K562 (cell line): ENCODE data around the gene BCL2L13. TPM values are rescaled to one million over a fixed set of nuclear protein-coding genes. Genes with fewer than 3 reads are reported as not detected.

Source experiments
- FOXJ2 ChIP-seq: fragments of 200-800 bp; sonication (Bioruptor generic); IDR thresholded peaks from 2 replicates; pipeline ENCODE4 v1.6.1; 2016; ENCODE audit warnings: missing genetic modification characterization, missing compliant biosample characterization
- JUND ChIP-seq, 2 experiments: IDR thresholded peaks; 2 replicates in 1 of 2; 3 replicates in 1 of 2; pipeline ENCODE4 v1.6.1; 2011; ENCODE audit warnings: borderline replicate concordance in 2 of 2, low read depth in 2 of 2, low read length in 2 of 2, improper control_type of control experiment in 1 of 2, missing biosample characterization in 1 of 2, missing genetic modification characterization in 1 of 2, missing genetic modification reagents in 1 of 2
- L3MBTL2 ChIP-seq: fragments of 450-650 bp; IDR thresholded peaks from 2 replicates; pipeline ENCODE4 v1.6.1; 2016; ENCODE audit warnings: mild to moderate bottlenecking, moderate library complexity
- MECOM ChIP-seq: fragments of 250-450 bp; sonication (Bioruptor Pico); IDR thresholded peaks from 2 replicates; pipeline ENCODE4 v1.8.0; 2022; ENCODE audit warnings: inconsistent platforms
- MTA1 ChIP-seq: fragments of 450-650 bp; IDR thresholded peaks from 2 replicates; pipeline ENCODE4 v1.6.1; 2017; ENCODE audit warnings: borderline replicate concordance
- PBX2 ChIP-seq, 2 experiments: IDR thresholded peaks in 1 of 2; conservative IDR thresholded peaks in 1 of 2; 2 replicates each; pipeline ENCODE4 v1.6.1; 2016; ENCODE audit warnings: low read depth in 2 of 2, mild to moderate bottlenecking in 1 of 2, missing compliant biosample characterization in 1 of 2, missing genetic modification characterization in 1 of 2, moderate library complexity in 1 of 2
- PKNOX1 ChIP-seq: fragments of 450-650 bp; IDR thresholded peaks from 2 replicates; pipeline ENCODE4 v1.6.1; 2016
- RAD51 ChIP-seq: fragments of 450-650 bp; IDR thresholded peaks from 2 replicates; pipeline ENCODE4 v1.7.1; 2016; ENCODE audit warnings: low read depth, mild to moderate bottlenecking, borderline replicate concordance
- RCOR1 ChIP-seq, 2 experiments: IDR thresholded peaks; 2 replicates each; pipeline ENCODE4 v1.6.1; 2012; ENCODE audit warnings: low read depth in 2 of 2, low read length in 2 of 2, borderline replicate concordance in 1 of 2, improper control_type of control experiment in 1 of 2
- TCF7 ChIP-seq: sonication (generic); IDR thresholded peaks from 2 replicates; pipeline ENCODE4 v1.6.1; 2016; ENCODE audit warnings: antibody characterized with exemption, borderline replicate concordance
- YY1 ChIP-seq, 3 experiments: IDR thresholded peaks; 2 replicates each; pipeline ENCODE4 v1.6.1; 2011; ENCODE audit warnings: low read length in 2 of 3, mild to moderate bottlenecking in 2 of 3, moderate library complexity in 2 of 3, borderline replicate concordance in 1 of 3, control low read depth in 1 of 3, low read depth in 1 of 3; ENCODE audit not compliant: insufficient read depth in 3 of 3, insufficient replicate concordance in 2 of 3, control insufficient read depth in 1 of 3, insufficient read length in 1 of 3; ENCODE audit errors: extremely low read depth in 1 of 3
- ZEB2 ChIP-seq: fragments of 450-650 bp; IDR thresholded peaks from 2 replicates; pipeline ENCODE4 v1.6.1; 2016
- ZFX ChIP-seq: sonication (generic); formaldehyde crosslinking; IDR thresholded peaks from 2 replicates; pipeline ENCODE4 v1.8.0; 2022; ENCODE audit warnings: mild to moderate bottlenecking, missing genetic modification reagents, moderate library complexity
- ZNF277 ChIP-seq: fragments of 250-450 bp; sonication (Bioruptor Pico); IDR thresholded peaks from 2 replicates; pipeline ENCODE4 v1.8.0; 2022; ENCODE audit warnings: inconsistent platforms, mild to moderate bottlenecking, moderate library complexity, borderline replicate concordance
- ZNF592 ChIP-seq: fragments of 450-650 bp; IDR thresholded peaks from 2 replicates; pipeline ENCODE4 v1.6.1; 2017; ENCODE audit warnings: antibody characterized with exemption, mild to moderate bottlenecking
- polyA plus RNA-seq, 8 experiments: library from polyadenylated mRNA; depleted of rRNA in 4 of 8; stranded (reverse) in 5 of 8; unstranded in 3 of 8; fragments of >200 nt; fragmentation: Nextera tagmentation in 2 of 8; fragmentation: Illumina TruSeq in 1 of 8; extraction: Ambion mirVana in 2 of 8; extraction: Trizol in 1 of 8; gene quantifications; 2 replicates each; pipeline versions ENCODE4 v1.2.1 to v1.2.3, GENCODE V29; 2011 to 2014; ENCODE audit warnings: inconsistent platforms in 1 of 8, missing spikeins in 1 of 8
- total RNA-seq, 7 experiments: library from RNA; depleted of rRNA in 6 of 7; stranded (reverse); fragments of >200 nt in 6 of 7; fragmentation: Illumina TruSeq in 2 of 7; extraction: Trizol in 2 of 7; gene quantifications; 2 replicates each; pipeline versions ENCODE4 v1.2.1 to v1.2.3, GENCODE V29; 2011 to 2021; ENCODE audit warnings: low replicate concordance in 1 of 7

The BCL2L13 gene
- total and polyA plus RNA-seq, 9 of the 15 experiments (the other 6 are each of a cell fraction or from before 2014, with no cell fraction given): 41.5 to 63.4 (median 56.5) TPM

- TF ChIP-seq ZNF592 (peak; percentile 92), RCOR1 (IDR thresholded peaks at IDR 0.05; ENCODE audit: borderline replicate concordance in 1 of 2, low read depth in 2 of 2, low read length in 2 of 2) (0 out of 4 replicates have a peak, but pooled peaks of 1 of the 2 experiments have one; percentile 48), RAD51 (peak; percentile 24; the same call in 1 of the 2 replicates), YY1 (IDR thresholded peaks at IDR 0.05; ENCODE audit: borderline replicate concordance in 1 of 3, control insufficient read depth in 1 of 3, extremely low read depth in 1 of 3, insufficient read depth in 3 of 3, insufficient read length in 1 of 3, insufficient replicate concordance in 2 of 3, low read depth in 1 of 3, low read length in 2 of 3) (peak in 1 of 3 experiments; percentile 41), ZFX (CRISPR knock-in tag) (peak; percentile 30), MECOM (CRISPR knock-in tag) (0 out of 2 replicates have a peak, but pooled peaks have one; percentile 46), FOXJ2 (tag) (0 out of 2 replicates have a peak, but pooled peaks have one; percentile 60), JUND (IDR thresholded peaks at IDR 0.05; ENCODE audit: borderline replicate concordance, low read depth, low read length) (peak; percentile 44; the same call in 1 of the 2 replicates), JUND (tag; IDR thresholded peaks at IDR 0.05; ENCODE audit: borderline replicate concordance, low read depth, low read length) (peak; percentile 4; the same call in 1 of the 3 replicates), TCF7 (no peak), PBX2 (CRISPR knock-in tag; IDR thresholded peaks at IDR 0.05; ENCODE audit: low read depth) (no peak), PBX2 (tag; conservative IDR thresholded peaks at IDR 0.05; ENCODE audit: low read depth) (peak; percentile 55; the same call in 1 of the 2 replicates), MTA1 (no peak; the same call in 1 of the 2 replicates), PKNOX1 (peak; percentile 28; the same call in 1 of the 2 replicates), L3MBTL2 (peak; percentile 70), ZEB2 (peak; percentile 51; the same call in 1 of the 2 replicates), ZNF277 (CRISPR knock-in tag) (no peak)
Measured at GRCh38 chr22:17633217-17633997, 5.2 kb upstream of the BCL2L13 start (continued).
